PC-3 (cell line): ENCODE results near the gene GOLGB1. TPM values are rescaled to one million over a fixed set of nuclear protein-coding genes. Genes with fewer than 3 reads are reported as not detected.

Experiments used
- ATAC-seq: fragments of 200-7000 bp; cut with Tn5 transposase; 2 replicates; pipeline ENCODE4 v1.9.1; 2020; ENCODE audit warnings: mild to moderate bottlenecking, moderate library complexity
- BruUV-seq: library from RNA; stranded (reverse); fragments of 400-500 nt; replicated peaks from 2 replicates; lab custom pipeline; 2021; lab: Mats Ljungman, UMichigan
- CTCF ChIA-PET: fragments of 300-600 bp; sonication (Branson Sonifier 250); formaldehyde crosslinking; loops from one replicate; lab custom pipeline; 2022; ENCODE audit warnings: antibody characterized with exemption; lab: Charles Lee
- POLR2A ChIA-PET: fragments of 300-600 bp; sonication (Branson Sonifier 250); formaldehyde crosslinking; loops from one replicate; lab custom pipeline; 2022; ENCODE audit warnings: antibody characterized with exemption; ENCODE audit not compliant: unreplicated experiment; lab: Charles Lee
- DNase-seq: peaks from one replicate; pipeline ENCODE4 v3.0.0-alpha.2; 2015
- H2AFZ ChIP-seq: fragments of 300-600 bp; sonication (generic); 2 replicates; pipeline ENCODE4 v1.6.0; 2016; ENCODE audit warnings: antibody characterized with exemption, low read length
- H3F3A ChIP-seq: fragments of 300-600 bp; sonication (generic); one replicate; pipeline ENCODE4 v1.6.0; 2017; ENCODE audit warnings: antibody characterized with exemption, low read length, control low read depth, mild to moderate bottlenecking; ENCODE audit not compliant: unreplicated experiment
- H3K27ac ChIP-seq: fragments of 300-600 bp; sonication (generic); 2 replicates; pipeline ENCODE4 v1.5.1; 2016; ENCODE audit warnings: mild to moderate bottlenecking, low read length
- H3K27me3 ChIP-seq: fragments of 300-600 bp; sonication (generic); 2 replicates; pipeline ENCODE4 v1.6.1; 2016; ENCODE audit warnings: low read length, mixed read lengths
- H3K36me3 ChIP-seq: fragments of 300-600 bp; sonication (generic); 2 replicates; pipeline ENCODE4 v1.6.1; 2016; ENCODE audit warnings: low read depth, mixed run types, low read length, mixed read lengths
- H3K4me1 ChIP-seq: fragments of 300-600 bp; sonication (generic); 2 replicates; pipeline ENCODE4 v1.5.1; 2016; ENCODE audit warnings: low read length; ENCODE audit not compliant: insufficient read depth
- H3K4me2 ChIP-seq: fragments of 300-600 bp; sonication (generic); 2 replicates; pipeline ENCODE4 v1.6.0; 2016; ENCODE audit warnings: low read length
- H3K4me3 ChIP-seq: fragments of 300-600 bp; sonication (generic); 2 replicates; pipeline ENCODE4 v1.5.1; 2016; ENCODE audit warnings: mild to moderate bottlenecking, low read length, mixed read lengths
- H3K79me2 ChIP-seq: fragments of 300-600 bp; sonication (generic); 2 replicates; pipeline ENCODE4 v1.6.1; 2017; ENCODE audit warnings: low read length, mixed read lengths
- H3K9ac ChIP-seq: fragments of 300-600 bp; sonication (generic); 2 replicates; pipeline ENCODE4 v1.6.0; 2016; ENCODE audit warnings: mild to moderate bottlenecking, low read length
- H3K9me2 ChIP-seq: fragments of 300-600 bp; sonication (generic); replicated peaks from 2 replicates; pipeline ENCODE4 v1.6.1; 2016; ENCODE audit warnings: mixed run types, low read length, mixed read lengths
- H3K9me3 ChIP-seq: fragments of 300-600 bp; sonication (generic); 2 replicates; pipeline ENCODE4 v1.6.1; 2016; ENCODE audit warnings: low read length, mixed read lengths
- H4K20me1 ChIP-seq: fragments of 300-600 bp; sonication (generic); 2 replicates; pipeline ENCODE4 v1.6.1; 2016; ENCODE audit warnings: low read length, mixed read lengths
- CTCF ChIP-seq: fragments of 300-600 bp; sonication (generic); conservative IDR thresholded peaks from 2 replicates; pipeline ENCODE4 v1.5.1; 2017; ENCODE audit warnings: antibody characterized with exemption, low read depth, mild to moderate bottlenecking, low read length
- EZH2 ChIP-seq: fragments of 300-600 bp; sonication (generic); IDR thresholded peaks from one replicate; pipeline ENCODE4 v1.6.1; 2017; ENCODE audit warnings: antibody characterized with exemption, mild to moderate bottlenecking, low read length; ENCODE audit not compliant: unreplicated experiment
- EZH2phosphoT487 ChIP-seq: fragments of 300-600 bp; sonication (generic); IDR thresholded peaks from 2 replicates; pipeline ENCODE4 v1.6.1; 2018; ENCODE audit warnings: mild to moderate bottlenecking, antibody characterized with exemption, low read length, borderline replicate concordance
- intact Hi-C: fragments of 100-400 bp; cut with micrococcal nuclease; formaldehyde crosslinking; loops from 2 replicates; pipeline ENCODE4 v1.9.0; 2023
- total RNA-seq: library from RNA; depleted of rRNA; stranded (reverse); fragments of >200 nt; gene quantifications from 2 replicates; pipeline ENCODE4 v1.2.3, GENCODE V29; 2014

GOLGB1 gene
- total RNA-seq, 1 experiment from 2014 or later: 31.6 TPM

DNA sequence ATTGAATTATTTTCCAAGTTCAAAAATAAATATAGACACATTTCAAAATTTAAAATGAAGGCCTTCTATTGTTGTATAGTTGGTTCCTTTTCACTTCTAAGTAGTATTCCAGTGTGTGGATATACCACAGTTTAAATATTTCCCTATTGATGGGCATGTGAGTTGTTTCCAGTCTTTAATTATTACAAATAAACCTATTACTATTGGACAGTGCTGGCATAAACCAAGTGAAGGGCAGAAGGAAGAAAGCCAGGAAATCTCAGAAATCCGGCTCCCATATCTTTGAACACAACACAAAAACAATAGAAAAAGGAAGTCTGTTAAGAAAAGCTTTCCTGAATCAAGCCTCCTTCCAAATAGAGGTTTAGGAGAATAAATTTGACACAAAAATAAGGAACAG, 26.1 kb downstream of the GOLGB1 start:
- no peaks in the 10 kb centered on the region for H3K79me2 ChIP-seq
- POLR2A ChIA-PET: interaction anchor here (0.6 kb wide), 1 partner anchor 16 kb away, joined by 8 read pairs; no protein-coding TSS in a partner anchor
- CTCF ChIA-PET: no interaction called here
- H2AFZ ChIP-seq: no peak overlapping the region
- H3K9me2 ChIP-seq: no peaks in the 10 kb centered on the region
- H3K9me3 ChIP-seq: no peaks in the 10 kb centered on the region
- no peaks in the 10 kb centered on the region for H3K27me3 ChIP-seq
- no peaks in the 10 kb centered on the region for H3F3A ChIP-seq
- H3K27ac ChIP-seq: no peak overlapping the region
- no peak overlapping the region for H3K4me2 ChIP-seq
- no peak overlapping the region for H3K9ac ChIP-seq
- peaks cover 69% of the 10 kb centered on the region for H3K36me3 ChIP-seq
- DNase-seq: no peak
- H3K4me3 ChIP-seq: no peak overlapping the region
- H3K4me1 ChIP-seq: no peaks in the 10 kb centered on the region
- H4K20me1 ChIP-seq: no peaks in the 10 kb centered on the region
- no peak for TF ChIP-seq CTCF
- TF ChIP-seq EZH2: no peak
- TF ChIP-seq EZH2phosphoT487: no peak
- intact Hi-C loops: no loop called here
- BruUV-seq: no TSS peak
- no peak for ATAC-seq

GRCh38 chr3:121722411-121722810, 27.1 kb downstream of the GOLGB1 start:
- no peaks in the 10 kb centered on the region for H3K9me2 ChIP-seq
- H3K4me1 ChIP-seq: no peaks in the 10 kb centered on the region
- no peaks in the 10 kb centered on the region for H4K20me1 ChIP-seq
- ChIA-PET POLR2A (no interaction called here), CTCF (no interaction called here)
- no peak for ATAC-seq
- H3K27ac ChIP-seq: no peak overlapping the region
- no peak for TF ChIP-seq CTCF
- TF ChIP-seq EZH2: no peak
- no peak for TF ChIP-seq EZH2phosphoT487
- no peak overlapping the region for H3K9ac ChIP-seq
- intact Hi-C loops: no loop called here
- H3K79me2 ChIP-seq: no peaks in the 10 kb centered on the region
- no peak for DNase-seq
- H3K4me3 ChIP-seq: no peak overlapping the region
- H3K4me2 ChIP-seq: no peak overlapping the region
- H3K36me3 ChIP-seq: peaks cover 75% of the 10 kb centered on the region
- no peaks in the 10 kb centered on the region for H3K27me3 ChIP-seq
- H2AFZ ChIP-seq: no peak overlapping the region
- no peaks in the 10 kb centered on the region for H3K9me3 ChIP-seq
- no TSS peak for BruUV-seq
- H3F3A ChIP-seq: no peaks in the 10 kb centered on the region

DNA sequence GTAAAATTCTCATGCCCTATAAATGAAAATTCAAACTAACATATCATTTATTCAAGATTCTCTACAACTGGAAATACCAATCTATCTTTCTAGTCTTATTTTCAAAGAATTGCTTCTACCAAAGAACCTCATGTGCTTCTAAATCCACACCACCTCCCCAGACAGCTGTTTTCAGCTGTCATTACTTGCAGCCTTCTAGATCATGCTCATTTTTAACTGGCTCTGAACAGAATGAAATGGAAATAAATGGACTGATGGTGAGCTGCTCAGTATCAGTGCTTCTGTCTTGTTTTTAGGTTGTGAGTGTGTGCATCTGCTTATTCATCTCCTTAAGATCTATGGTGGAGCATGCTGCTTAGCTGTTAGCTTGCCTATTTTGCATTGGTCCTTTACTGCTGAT, 29.4 kb downstream of the GOLGB1 start:
- Histone ChIP-seq H4K20me1 (no peaks in the 10 kb centered on the region), H3K27me3 (no peaks in the 10 kb centered on the region), H3K9me2 (no peaks in the 10 kb centered on the region), H3F3A (no peaks in the 10 kb centered on the region), H3K27ac (no peak overlapping the region), H3K4me1 (no peaks in the 10 kb centered on the region), H3K79me2 (no peaks in the 10 kb centered on the region), H3K36me3 (peaks cover 81% of the 10 kb centered on the region), H3K4me2 (no peak overlapping the region), H3K9ac (no peak overlapping the region), H3K4me3 (no peak overlapping the region), H2AFZ (no peak overlapping the region), H3K9me3 (no peaks in the 10 kb centered on the region)
- DNase-seq (no peak), ATAC-seq (no peak)
- CTCF ChIA-PET: no interaction called here
- no peak for TF ChIP-seq EZH2
- no peak for TF ChIP-seq EZH2phosphoT487
- no peak for TF ChIP-seq CTCF
- intact Hi-C loops: no loop called here
- POLR2A ChIA-PET: no interaction called here
- no TSS peak for BruUV-seq
